ENCODE data around the gene ZNF333. TPM values are rescaled to one million over a fixed set of nuclear protein-coding genes. Genes with fewer than 3 reads are reported as not detected.
A peak's percentile ranks its signal among the peaks of the same experiment; 100 is the strongest.

The ZNF333 gene
- polyA plus RNA-seq, 1 of the 3 experiments (the other 2 are of a cell fraction): 15.2 TPM

GRCh38 chr19:14718522-14719116 lies 28.8 kb downstream of the ZNF333 start:
- Histone ChIP-seq H2AFZ (ENCODE audit: low read depth) (no peak overlapping the region), H4K20me1 (ENCODE audit: insufficient read depth) (no peaks in the 10 kb centered on the region), H3K4me2 (no peak overlapping the region), H3K4me3 (ENCODE audit: low read depth in 2 of 2, low read length in 1 of 2) (peak overlapping the region in 1 of 2 experiments; percentile 28; a peak in 1 of 4 replicates), H3F3A (replicated peaks; ENCODE audit: insufficient read depth) (no peaks in the 10 kb centered on the region), H3K79me2 (ENCODE audit: insufficient read depth) (no peaks in the 10 kb centered on the region), H3K27ac (ENCODE audit: low read depth in 2 of 2, low read length in 1 of 2) (no peak overlapping the region), H3K36me3 (replicated peaks in 1 of 2; ENCODE audit: control insufficient read depth in 1 of 2, insufficient read depth in 2 of 2, low read length in 1 of 2) (peaks cover 46 to 71% of the 10 kb centered on the region in 2 experiments), H3K9ac (no peak overlapping the region), H3K9me2 (no peaks in the 10 kb centered on the region), H3K9me3 (peaks cover 39% of the 10 kb centered on the region), H3K4me1 (ENCODE audit: control insufficient read depth in 1 of 2, insufficient read depth in 2 of 2, low read depth in 1 of 2, low read length in 1 of 2) (no peaks in the 10 kb centered on the region), H3K27me3 (ENCODE audit: insufficient read depth) (no peaks in the 10 kb centered on the region)
- ChIA-PET POLR2A (no interaction called here), CTCF (no interaction called here)
- 92% methylated on average over 15 of the region's 18 CpGs for whole genome bisulfite sequencing (ENCODE audit: low lambda C conversion rate)
- DNase-seq: no peak
- TF ChIP-seq TEAD4 (IDR thresholded peaks at IDR 0.05; ENCODE audit: borderline replicate concordance, insufficient read depth) (no peak), IRF3 (IDR thresholded peaks at IDR 0.05; ENCODE audit: low read depth, low read length) (no peak), SIN3A (IDR thresholded peaks at IDR 0.05; ENCODE audit: borderline replicate concordance, low read depth, low read length) (no peak), POLR2AphosphoS5 (IDR thresholded peaks at IDR 0.05; ENCODE audit: low read depth, low read length) (no peak), EP300 (IDR thresholded peaks at IDR 0.05; ENCODE audit: borderline replicate concordance in 1 of 2, low read depth in 1 of 2, low read length in 1 of 2) (no peak), JUND (IDR thresholded peaks at IDR 0.05) (no peak), ELF1 (IDR thresholded peaks at IDR 0.05) (no peak), GABPA (IDR thresholded peaks at IDR 0.05; ENCODE audit: low read depth) (no peak), EZH2phosphoT487 (IDR thresholded peaks at IDR 0.05; ENCODE audit: borderline replicate concordance, low read depth) (no peak), TCF12 (IDR thresholded peaks at IDR 0.05) (no peak)

- Histone ChIP-seq H4K20me1 (ENCODE audit: insufficient read depth) (no peaks in the 10 kb centered on the region), H3K27ac (ENCODE audit: low read depth in 2 of 2, low read length in 1 of 2) (no peak overlapping the region), H3K4me2 (no peak overlapping the region), H3K4me3 (ENCODE audit: low read depth in 2 of 2, low read length in 1 of 2) (peak overlapping the region in 1 of 2 experiments; percentile 28; a peak in 1 of 4 replicates), H3K4me1 (ENCODE audit: control insufficient read depth in 1 of 2, insufficient read depth in 2 of 2, low read depth in 1 of 2, low read length in 1 of 2) (no peaks in the 10 kb centered on the region), H3K9ac (no peak overlapping the region), H3F3A (replicated peaks; ENCODE audit: insufficient read depth) (no peaks in the 10 kb centered on the region), H3K9me3 (peaks cover 39% of the 10 kb centered on the region), H3K27me3 (ENCODE audit: insufficient read depth) (no peaks in the 10 kb centered on the region), H2AFZ (ENCODE audit: low read depth) (no peak overlapping the region), H3K9me2 (no peaks in the 10 kb centered on the region), H3K36me3 (replicated peaks in 1 of 2; ENCODE audit: control insufficient read depth in 1 of 2, insufficient read depth in 2 of 2, low read length in 1 of 2) (peaks cover 46 to 71% of the 10 kb centered on the region in 2 experiments), H3K79me2 (ENCODE audit: insufficient read depth) (no peaks in the 10 kb centered on the region)
- TF ChIP-seq ELF1 (IDR thresholded peaks at IDR 0.05) (no peak), JUND (IDR thresholded peaks at IDR 0.05) (no peak), YY1 (IDR thresholded peaks at IDR 0.05; ENCODE audit: low read depth) (no peak), MEF2A (IDR thresholded peaks at IDR 0.05; ENCODE audit: borderline replicate concordance, low read depth) (no peak), FOXJ3 (CRISPR knock-in tag; IDR thresholded peaks at IDR 0.05) (no peak), IRF3 (IDR thresholded peaks at IDR 0.05; ENCODE audit: low read depth, low read length) (no peak), TCF12 (IDR thresholded peaks at IDR 0.05) (no peak)
- WGBS (ENCODE audit: low lambda C conversion rate): 89% methylated on average over 3 of the region's 3 CpGs
- ChIA-PET CTCF (no interaction called here), POLR2A (no interaction called here)
- DNase-seq: no peak
Measured at GRCh38 chr19:14719162-14719561, 29.3 kb downstream of the ZNF333 start.
